GM18867 (cell line): ENCODE results near the gene ELAC1.
"Not testable (repeated sequence)": the region's sequence is repeated elsewhere in the genome, so short reads cannot be mapped to it uniquely, and the experiment has no call there.

Source experiments
- ATAC-seq: cut with Tn5 transposase; IDR thresholded peaks from one replicate; pipeline ENCODE4 v1.9.1; 2021; ENCODE audit warnings: mild to moderate bottlenecking, moderate library complexity; ENCODE audit not compliant: unreplicated experiment

Gene ELAC1

DNA sequence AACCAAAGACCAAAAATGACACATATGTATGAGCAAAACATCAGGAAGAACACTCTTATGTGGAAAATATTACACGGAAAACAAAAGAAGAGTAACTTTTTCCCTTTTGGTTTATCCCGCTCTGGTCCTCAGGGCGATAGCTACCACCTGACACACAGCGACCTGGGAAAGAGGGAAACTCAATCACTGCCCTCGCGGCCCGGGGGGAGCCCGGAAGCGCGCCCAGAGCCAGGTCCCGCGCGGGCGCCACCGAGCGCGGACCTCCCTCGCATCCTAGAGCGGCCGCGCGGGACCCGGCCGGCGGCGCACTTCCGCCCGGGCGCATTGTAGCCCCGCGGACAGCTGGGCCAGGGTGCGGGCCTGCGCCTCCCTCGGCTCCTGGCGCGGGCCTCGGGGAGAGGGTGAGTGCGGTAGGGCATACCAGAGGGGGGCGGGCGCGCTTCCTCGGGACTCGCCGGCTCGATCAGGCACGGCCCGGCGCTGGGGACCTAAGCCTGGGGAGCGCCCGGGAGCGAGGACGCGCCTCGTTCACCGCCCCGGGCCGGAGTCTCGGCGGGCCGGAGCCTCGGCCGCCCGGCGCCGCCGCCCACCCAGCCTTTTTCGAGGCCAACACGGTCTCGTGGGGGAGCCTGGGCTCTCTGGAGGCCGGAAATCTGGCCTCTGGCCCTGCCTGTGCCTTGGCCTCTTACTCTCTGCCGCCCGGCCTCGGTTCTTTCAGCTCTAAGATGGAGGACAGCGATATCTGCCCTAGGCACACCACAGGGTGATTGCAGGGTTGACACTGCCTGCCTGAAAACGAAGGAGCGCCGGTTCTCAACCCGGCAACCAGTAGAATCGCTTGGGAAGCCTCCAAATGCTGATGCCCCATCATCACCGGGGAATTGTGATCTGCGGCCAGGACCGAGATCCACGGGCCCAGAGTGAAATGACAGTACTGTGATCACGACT is at the start of gene ELAC1:
ELAC1 (plus strand) TSS at position 327 of the 948 bp plus-strand sequence. CDS start 6,365 bp downstream, outside the sequence.
- ATAC-seq = peak; percentile 96

DNA sequence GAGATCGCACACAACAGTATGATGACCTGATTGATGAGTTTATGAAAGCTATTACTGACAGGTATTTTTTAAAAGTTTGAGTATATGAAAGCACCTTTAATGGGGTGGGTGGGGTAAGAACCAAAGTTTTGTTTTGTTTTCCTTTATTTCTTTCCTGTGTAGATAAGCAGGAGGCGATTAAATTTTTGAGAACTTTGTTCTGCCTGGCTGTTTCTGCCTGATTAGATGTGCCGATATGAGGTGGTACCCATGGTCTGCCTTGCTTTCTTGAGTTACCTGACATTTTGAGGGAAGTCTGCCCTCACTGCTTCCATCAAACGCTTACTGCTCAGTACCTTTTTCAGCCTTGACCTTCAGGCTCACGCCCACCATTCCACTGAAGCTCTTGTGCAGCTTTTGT is 49.7 kb upstream of the ELAC1 start:
- ATAC-seq = no peak

DNA sequence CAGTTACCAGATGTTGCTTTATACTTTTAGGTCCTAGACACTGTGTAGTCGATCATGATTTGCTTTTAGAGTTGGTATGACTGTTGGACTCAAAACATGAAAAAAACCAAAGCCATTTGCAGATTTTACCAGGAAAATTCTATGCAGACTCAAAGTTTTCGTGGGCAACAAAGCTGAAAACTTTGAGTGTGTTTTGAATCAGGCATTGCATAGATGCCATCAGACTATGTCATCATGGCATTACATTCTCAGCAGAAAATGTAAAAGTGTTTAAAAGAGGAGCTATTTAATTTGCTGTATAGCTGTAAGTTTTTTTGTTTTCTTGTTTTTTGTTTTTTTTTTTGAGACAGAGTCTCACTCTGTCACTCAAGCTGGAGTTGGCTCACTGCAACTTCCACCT is 43.5 kb upstream of the ELAC1 start:
- no peak for ATAC-seq

- ATAC-seq = no peak
Observed at GRCh38 chr18:50926521-50926920, 41.3 kb upstream of the ELAC1 start.

- no peak for ATAC-seq
Observed at GRCh38 chr18:50928551-50928950, 39.3 kb upstream of the ELAC1 start.

DNA sequence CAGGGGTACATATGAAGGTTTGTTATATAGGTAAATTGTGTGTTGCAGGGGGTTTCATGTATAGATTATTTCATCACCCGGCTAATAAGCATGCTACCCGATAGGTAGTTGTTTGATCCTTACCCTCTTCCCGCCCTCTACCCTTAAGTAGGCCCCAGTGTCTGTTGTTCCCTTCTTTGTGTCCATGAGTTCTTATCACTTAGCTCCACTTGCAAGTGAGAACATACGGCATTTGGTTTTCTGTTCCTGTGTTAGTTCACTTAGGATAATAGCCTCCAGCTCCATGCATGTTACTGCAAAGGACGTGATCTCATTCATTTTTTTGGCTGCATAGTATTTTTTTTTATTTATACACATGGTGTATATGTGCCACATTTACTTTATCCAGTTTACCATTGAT is 34.2 kb upstream of the ELAC1 start:
- no peak for ATAC-seq

- ATAC-seq = no peak
Observed at GRCh38 chr18:50934545-50935211, 33.2 kb upstream of the ELAC1 start.

DNA sequence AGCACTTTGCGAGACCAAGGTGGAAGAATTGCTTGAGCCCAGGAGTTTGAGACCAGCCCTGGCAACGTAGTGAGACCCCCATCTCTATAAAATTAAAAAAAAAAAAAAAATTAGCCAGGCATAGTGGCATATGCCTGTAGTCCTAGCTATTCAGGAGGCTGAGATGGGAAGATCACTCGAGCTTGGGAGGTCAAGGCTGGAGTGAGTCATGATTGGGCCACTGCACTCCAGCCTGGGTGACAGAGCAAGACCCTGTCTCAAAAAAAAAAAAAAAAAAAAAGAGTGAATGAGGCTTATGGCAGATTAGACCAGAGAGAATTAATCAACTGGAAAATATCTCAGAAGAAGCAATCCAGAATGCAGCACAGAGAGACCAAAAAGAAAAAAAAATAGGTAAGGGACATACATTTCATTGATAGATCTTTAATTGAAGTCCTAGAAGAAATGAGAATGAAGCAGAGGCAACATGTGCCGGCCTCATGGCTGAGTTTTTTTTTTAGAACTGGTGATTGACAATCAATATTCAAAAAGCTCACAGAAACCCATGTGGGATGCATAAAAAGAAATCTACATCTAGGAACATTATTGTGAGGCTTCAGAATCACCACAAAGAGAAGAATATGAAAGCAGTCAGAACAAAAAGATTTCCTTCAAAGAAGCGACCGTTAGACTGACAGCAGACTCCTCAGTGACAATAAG is 32.2 kb upstream of the ELAC1 start:
- no peak for ATAC-seq

- no peak for ATAC-seq
Observed at GRCh38 chr18:50937183-50937582, 30.7 kb upstream of the ELAC1 start.

GRCh38 chr18:50938912-50939311 is 28.9 kb upstream of the ELAC1 start:
- no peak for ATAC-seq

DNA sequence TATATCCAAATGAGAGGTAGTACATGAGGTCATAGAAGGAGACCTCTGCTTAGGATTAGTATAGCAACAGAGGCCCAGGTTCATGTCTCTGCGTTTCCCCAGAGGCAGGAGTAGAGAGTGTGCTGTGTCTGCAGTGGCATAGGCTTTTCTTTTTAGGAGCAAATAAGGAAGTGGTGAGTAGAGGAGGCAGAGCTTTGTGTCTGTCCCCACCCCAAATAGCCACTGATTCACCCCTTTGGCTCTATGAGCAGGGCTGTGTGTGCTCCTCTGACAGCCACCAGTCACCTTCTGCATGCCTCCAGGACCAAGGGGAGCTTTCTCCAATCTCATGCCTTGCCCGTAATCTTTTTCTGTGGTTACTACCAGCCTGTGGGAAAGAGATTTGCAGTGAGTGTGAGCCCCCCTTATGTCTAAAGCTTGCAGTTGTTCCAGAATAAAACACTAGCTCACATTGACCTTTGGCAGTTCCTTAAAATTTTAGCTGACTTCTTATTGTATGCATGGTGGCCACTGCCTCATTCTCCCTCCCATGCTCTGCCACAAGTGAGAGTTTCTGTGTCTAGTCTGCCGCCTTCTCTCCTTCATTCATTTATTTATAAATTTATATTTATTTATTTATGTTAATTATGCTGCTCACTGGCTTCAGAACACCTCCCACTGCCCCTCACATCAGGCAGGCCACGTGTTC is 23.5 kb upstream of the ELAC1 start:
- ATAC-seq = no peak

DNA sequence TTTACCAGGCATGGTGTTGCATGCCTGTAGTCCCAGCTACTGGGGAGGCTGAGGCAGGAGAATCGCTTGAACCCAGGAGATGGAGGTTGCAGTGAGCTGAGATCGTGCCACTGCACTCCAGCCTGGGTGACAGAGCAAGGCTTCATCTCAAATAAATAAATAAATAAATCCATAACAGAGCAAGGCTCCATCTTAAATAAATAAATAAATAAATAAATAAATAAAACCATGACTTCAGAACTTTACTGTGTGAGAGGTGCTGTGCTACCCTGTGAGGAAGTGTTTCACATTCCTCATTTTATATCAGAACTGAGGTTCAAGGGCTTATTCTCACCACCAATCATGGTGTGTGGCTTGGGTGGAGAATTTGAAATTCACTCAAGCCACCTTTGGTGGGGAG is 21.9 kb upstream of the ELAC1 start:
- not testable (repeated sequence) for ATAC-seq

- ATAC-seq = no peak
Observed at GRCh38 chr18:50947899-50948298, 19.9 kb upstream of the ELAC1 start.

DNA sequence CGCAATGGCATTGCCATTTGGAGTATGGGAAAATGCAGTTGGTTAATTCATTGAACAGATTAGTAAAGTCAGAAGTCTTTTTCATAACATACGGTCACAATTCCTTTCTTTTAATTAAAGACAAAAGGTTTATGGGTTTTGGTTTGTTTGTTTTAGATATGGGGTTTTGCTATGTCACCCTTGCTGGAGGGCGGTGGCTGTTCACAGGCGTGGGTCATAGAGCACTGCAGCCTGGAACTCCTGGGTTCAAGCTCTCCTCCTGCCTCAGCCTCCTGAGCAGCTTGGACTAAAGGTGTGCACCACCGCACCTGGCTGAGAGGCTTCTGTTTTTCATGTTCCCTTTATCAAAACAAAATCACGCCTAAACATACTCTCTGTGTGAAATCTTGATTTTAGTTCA is 18.7 kb upstream of the ELAC1 start:
- no peak for ATAC-seq

DNA sequence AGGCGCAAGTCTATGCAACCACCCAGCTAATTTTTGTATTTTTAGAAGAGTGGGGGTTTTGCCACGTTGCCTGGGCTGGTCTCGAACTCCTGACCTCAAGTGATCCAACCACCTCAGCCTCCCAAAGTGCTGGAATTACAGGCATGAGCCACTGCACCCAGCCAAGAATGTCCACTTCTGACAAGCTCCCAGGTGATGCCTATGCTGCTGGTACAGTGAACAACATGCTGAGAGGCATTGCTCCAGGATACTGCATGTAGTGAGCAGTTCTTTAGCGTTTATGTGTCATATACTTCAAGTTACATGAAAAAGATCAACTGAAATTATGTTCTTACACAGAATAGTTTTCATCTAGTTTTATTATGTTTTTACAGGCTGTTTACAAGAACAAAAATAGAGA is 17.2 kb upstream of the ELAC1 start:
- ATAC-seq = no peak

- ATAC-seq = no peak
Observed at GRCh38 chr18:50953822-50954221, 14.0 kb upstream of the ELAC1 start.

DNA sequence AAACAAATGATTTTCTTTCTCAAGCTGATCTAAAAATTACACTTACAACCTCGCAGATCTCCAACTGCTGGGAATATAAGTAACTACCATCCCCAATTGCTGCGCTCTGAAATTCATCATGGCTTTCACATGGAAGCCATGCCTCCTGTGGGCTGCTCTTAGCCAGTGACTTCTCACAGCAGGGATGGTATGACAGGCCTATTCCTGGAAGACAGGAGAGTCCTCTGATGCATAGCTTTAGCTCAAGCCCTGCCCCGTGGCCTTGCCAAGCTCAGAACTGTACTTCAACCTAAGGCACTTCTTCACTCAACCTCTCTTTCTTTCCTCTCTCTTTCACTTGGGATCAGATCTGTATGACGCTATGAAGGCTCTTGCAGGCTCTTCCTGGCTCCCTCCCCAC is 12.6 kb upstream of the ELAC1 start:
- ATAC-seq = no peak

DNA sequence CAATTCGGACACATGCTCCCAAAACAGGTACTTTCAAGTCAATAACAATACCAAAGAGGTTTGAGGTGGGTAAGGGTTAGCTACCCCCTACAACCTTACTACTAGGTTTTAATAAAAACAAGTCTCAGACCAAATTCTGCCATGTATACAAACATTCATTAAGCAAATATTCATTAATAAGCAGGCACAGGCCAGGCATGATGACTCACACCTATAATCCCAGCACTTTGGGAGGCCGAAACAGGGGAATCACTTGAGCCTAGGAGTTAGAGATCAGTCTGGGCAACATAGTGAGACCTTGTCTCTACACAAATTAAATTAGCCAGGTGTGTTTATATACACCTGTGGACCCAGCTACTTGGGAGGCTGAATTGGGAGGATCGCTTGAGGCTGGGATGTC is 11.7 kb upstream of the ELAC1 start:
- no peak for ATAC-seq

GRCh38 chr18:50961974-50962373 is 5.9 kb upstream of the ELAC1 start:
- no peak for ATAC-seq

DNA sequence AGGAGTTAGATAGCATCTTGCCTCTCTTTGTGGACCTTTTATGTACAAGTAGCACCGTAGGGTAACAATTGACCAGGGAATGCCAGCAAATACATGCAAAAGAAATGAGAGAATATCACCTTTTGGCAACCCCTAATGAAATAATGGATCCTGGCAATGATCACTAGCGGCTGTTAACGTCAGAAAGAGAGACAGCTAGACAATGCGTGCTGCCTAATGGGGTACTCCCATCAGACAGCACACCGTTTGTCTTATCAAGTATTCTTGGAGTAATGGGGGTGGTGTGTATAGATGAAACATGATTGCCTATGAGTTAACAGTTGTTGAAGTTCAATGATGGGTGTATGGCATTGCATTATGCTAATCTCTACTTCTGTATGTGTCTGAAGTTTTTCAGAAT is 1.6 kb downstream of the ELAC1 start:
- ATAC-seq = no peak

DNA sequence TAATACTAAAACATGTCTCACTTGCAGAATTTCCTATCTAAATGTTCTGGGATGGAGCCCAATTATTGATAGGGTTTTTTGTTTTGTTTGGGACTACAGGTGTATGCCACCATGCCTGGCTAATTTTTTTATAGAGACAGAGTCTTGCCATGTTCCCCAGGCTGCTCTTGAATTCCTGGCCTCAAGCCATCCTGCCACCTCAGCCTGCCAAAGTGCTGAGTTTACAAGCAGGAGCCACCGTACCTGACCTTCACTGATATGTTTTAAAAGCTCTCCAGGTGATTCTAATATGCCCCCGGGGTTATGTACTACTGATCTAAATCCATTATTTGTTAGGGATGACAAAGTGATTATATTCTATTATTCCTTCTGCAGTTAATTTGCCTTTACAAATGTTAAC is 2.2 kb downstream of the ELAC1 start:
- no peak for ATAC-seq
